ENCODE data around the gene NPAS3.

Gene NPAS3

GRCh38 chr14:33589334-33589733 is 650.7 kb downstream of the NPAS3 start:
- H3K27ac ChIP-seq = no peak overlapping the region
- TF ChIP-seq, protein P1, sequence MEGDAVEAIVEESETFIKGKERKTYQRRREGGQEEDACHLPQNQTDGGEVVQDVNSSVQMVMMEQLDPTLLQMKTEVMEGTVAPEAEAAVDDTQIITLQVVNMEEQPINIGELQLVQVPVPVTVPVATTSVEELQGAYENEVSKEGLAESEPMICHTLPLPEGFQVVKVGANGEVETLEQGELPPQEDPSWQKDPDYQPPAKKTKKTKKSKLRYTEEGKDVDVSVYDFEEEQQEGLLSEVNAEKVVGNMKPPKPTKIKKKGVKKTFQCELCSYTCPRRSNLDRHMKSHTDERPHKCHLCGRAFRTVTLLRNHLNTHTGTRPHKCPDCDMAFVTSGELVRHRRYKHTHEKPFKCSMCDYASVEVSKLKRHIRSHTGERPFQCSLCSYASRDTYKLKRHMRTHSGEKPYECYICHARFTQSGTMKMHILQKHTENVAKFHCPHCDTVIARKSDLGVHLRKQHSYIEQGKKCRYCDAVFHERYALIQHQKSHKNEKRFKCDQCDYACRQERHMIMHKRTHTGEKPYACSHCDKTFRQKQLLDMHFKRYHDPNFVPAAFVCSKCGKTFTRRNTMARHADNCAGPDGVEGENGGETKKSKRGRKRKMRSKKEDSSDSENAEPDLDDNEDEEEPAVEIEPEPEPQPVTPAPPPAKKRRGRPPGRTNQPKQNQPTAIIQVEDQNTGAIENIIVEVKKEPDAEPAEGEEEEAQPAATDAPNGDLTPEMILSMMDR (conservative IDR thresholded peaks at IDR 0.05) = no peak

DNA sequence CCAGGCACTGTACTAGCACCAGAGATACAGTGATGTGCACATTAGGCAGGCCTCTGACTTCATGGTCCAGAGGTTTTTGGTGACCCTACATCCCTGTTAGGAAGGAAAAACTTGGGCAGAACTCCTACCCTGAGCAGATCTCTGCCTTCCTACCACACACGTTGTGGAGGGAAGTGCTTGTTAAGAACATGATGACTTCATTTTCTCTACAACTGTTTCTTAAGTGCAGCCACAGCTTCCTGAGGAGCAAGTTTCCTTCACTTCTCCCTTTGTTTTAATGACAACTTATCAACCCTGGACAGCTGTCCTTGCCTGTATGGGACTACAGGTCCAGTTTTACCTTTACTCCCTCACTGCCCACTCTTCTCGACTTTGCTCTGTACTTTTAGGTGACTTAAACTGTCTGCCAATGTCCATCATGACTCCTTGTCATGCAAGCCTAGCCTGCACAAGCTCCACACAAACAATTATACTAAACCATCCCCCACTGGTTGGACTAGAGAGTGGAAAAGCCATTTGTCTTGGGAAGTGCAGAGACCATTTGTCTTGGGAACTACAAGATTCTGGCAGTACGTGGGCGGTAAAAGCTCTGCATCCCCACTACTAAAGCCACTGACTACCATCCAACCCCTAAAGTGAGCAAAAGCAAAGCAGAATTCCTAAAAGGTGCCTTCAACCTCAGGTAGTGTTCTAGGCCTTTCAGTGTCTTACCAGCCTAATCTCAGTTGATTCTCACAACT is 652.4 kb downstream of the NPAS3 start:
- no peak overlapping the region for H3K27ac ChIP-seq
- TF ChIP-seq, protein P1 (conservative IDR thresholded peaks at IDR 0.05) = no peak

DNA sequence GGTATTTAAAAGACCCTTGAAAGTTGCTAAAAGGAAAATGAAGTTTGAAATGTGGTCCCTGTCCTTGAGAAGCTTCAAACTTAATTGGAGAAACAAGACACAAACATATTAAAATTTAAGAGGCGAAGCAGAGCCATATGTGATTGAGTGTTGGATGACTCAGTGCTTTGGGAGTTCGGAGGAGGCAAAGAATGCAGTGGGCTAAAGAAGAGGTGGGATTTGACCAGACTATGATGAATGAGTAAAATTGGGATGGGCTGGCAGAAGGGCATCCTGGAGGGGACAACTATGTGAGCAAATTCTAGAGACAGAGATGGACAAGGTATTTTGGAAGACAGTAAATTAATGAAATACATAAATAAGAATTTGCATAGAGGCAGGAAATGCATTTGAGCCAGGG is 653.6 kb downstream of the NPAS3 start:
- H3K27ac ChIP-seq = no peak overlapping the region
- TF ChIP-seq, protein P1 (conservative IDR thresholded peaks at IDR 0.05) = no peak

DNA sequence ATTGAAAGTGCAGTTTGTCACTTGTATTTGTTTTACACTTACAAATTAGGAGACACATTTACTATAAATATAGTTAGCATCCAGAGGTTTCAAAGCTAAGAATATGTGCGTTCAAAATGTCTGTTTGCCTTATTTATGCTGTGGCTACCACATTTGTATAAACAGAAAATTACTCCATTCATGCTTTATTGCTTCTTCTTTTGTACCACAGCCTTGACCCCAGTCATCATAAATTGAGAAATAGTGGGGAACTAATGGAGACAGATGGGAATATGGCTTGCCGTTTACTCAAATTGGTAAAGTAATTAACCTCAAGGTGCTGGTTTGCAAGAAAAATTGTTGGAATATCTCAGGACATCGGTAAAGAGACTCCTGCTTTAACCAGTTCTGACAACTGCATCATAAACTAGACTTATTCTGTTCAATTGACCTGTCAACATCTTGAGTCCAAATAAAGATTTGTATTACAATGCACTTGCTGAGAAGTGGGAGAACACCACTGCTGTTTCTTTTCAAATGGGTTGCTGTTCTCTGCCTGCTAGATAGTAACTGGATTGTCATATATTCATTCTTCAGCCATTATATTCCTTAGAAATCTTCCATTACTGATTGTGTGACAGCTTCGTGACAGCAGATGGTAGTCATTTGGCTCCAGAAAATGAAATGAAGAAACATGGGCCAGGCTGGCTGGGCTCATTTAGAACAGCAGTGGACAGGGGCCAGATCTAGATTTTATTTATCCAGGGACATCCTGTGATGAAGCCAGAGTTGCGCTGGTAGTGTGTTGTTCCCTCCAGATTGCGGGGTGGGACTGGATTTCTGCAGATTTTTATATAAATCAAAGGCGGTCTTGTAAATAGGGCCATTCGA is 657.8 kb downstream of the NPAS3 start:
- TF ChIP-seq, protein P1 (conservative IDR thresholded peaks at IDR 0.05) = no peak
- H3K27ac ChIP-seq = no peak overlapping the region

DNA sequence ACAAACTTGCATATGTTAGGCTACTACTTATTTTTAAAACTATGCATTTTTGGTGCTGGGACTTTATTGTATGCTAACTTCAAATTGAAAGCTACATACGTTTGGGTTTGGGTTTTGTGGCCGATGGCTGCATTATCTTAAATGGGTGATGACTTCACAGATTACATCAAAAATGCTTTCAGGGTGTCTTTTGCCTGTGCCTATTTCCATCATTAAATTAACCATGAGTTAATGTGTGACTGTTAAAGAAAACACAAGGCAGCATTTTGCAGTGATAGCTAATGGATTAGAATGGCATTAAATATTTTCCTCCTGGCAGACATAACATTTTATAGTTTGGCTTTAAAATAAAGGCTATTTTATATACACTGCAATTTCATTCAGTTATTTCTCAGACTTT is 659.9 kb downstream of the NPAS3 start:
- no peak overlapping the region for H3K27ac ChIP-seq
- TF ChIP-seq, protein P1 (conservative IDR thresholded peaks at IDR 0.05) = no peak

DNA sequence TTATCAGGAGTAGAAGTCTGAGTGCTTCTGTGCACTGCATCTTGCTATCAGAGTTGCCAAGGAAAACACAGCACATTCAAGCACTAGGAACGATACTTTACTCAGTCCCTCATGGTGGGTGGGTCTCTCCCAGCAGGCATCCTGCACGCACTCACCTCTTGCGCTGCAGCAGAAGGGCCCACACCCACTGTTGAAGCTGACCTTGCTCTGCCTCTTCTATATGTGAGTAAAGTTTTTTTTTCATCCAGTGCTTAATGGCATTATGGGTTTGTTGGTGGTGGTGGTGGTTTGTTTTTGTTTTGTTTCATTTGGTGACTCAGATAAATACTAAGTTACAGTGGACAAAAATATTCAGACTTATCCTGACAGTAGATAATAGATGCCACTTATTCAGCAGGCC is 663.7 kb downstream of the NPAS3 start:
- H3K27ac ChIP-seq = no peak overlapping the region
- TF ChIP-seq, protein P1 (conservative IDR thresholded peaks at IDR 0.05) = no peak

GRCh38 chr14:33606591-33606990 is 667.9 kb downstream of the NPAS3 start:
- TF ChIP-seq, protein P1 (conservative IDR thresholded peaks at IDR 0.05) = no peak
- H3K27ac ChIP-seq = no peak overlapping the region

Measured in VCaP (cell line).